Small intestine (tissue), 7 donors: Measurements from ENCODE around the gene FGD4. TPM values are rescaled to one million over a fixed set of nuclear protein-coding genes. Genes with fewer than 3 reads are reported as not detected.

Experiments used
- DNase-seq, 2 donors: peaks; one replicate each; pipeline versions ENCODE4 v3.0.0 to v3.0.0-alpha.2; 2013
- FAIRE-seq: peaks from 2 replicates; lab custom pipeline; 2012; peaks lifted over from hg19 to GRCh38; lab: Jason Lieb, UNC
- H3K27ac ChIP-seq, 3 donors: one replicate each; pipeline ENCODE4 v1.5.1; 2013; ENCODE audit warnings: low read length in 2 of 3, mild to moderate bottlenecking in 2 of 3, control low read depth in 1 of 3, inconsistent platforms in 1 of 3, low read depth in 1 of 3, moderate library complexity in 1 of 3
- H3K27me3 ChIP-seq, 3 donors: one replicate each; pipeline ENCODE4 v1.6.1; 2013; ENCODE audit warnings: low read length in 3 of 3, inconsistent platforms in 1 of 3; ENCODE audit not compliant: control insufficient read depth in 3 of 3, insufficient read depth in 3 of 3
- H3K36me3 ChIP-seq, 3 donors: one replicate each; pipeline ENCODE4 v1.6.1; 2013; ENCODE audit warnings: low read length in 3 of 3, inconsistent platforms in 1 of 3, low read depth in 1 of 3, mild to moderate bottlenecking in 1 of 3, moderate library complexity in 1 of 3; ENCODE audit not compliant: control insufficient read depth in 3 of 3, insufficient read depth in 2 of 3
- H3K4me1 ChIP-seq, 3 donors: one replicate each; pipeline ENCODE4 v1.6.1; 2013; ENCODE audit warnings: low read length in 2 of 3, inconsistent platforms in 1 of 3, low read depth in 1 of 3, mild to moderate bottlenecking in 1 of 3, moderate library complexity in 1 of 3; ENCODE audit not compliant: control insufficient read depth in 3 of 3, insufficient read depth in 2 of 3
- H3K4me3 ChIP-seq, 3 donors: one replicate each; pipeline ENCODE4 v1.5.1; 2013; ENCODE audit warnings: low read length in 3 of 3, control low read depth in 1 of 3, inconsistent platforms in 1 of 3, low read depth in 1 of 3, mild to moderate bottlenecking in 1 of 3, moderate library complexity in 1 of 3
- H3K9me3 ChIP-seq, 2 donors: one replicate each; pipeline ENCODE4 v1.6.1; 2013; ENCODE audit warnings: low read depth in 1 of 2, low read length in 1 of 2; ENCODE audit not compliant: control insufficient read depth in 2 of 2, insufficient read depth in 1 of 2
- WGBS, 3 donors: extraction: QIAGEN DNeasy Blood & Tissue Kit; methylation state at CpG; one replicate each; pipeline ENCODE4 v1.1.7; 2013; 5-methylcytosine and 5-hydroxymethylcytosine counted together
- polyA plus RNA-seq, 4 donors: library from polyadenylated mRNA; stranded (reverse) in 3 of 4; unstranded in 1 of 4; fragments of 200-250 nt in 3 of 4; fragments of 120-200 nt in 1 of 4; gene quantifications; one replicate each; pipeline versions ENCODE4 v1.2.1 to v1.2.3, GENCODE V29; 2013
- donor health status: healthy with polysubstance abuse.
- donor health status: control.
- donor health status: control.
- donor health status: Bipolar disorder and iron deficiency.
- donor health status: healthy.

FGD4 gene
- polyA plus RNA-seq, 4 donors: 8.2 to 21.4 (median 14.2) TPM

GRCh38 chr12:32569259-32569658 is 169.9 kb downstream of the FGD4 start:
- Histone ChIP-seq H3K4me3 (no peak overlapping the region), H3K36me3 (peaks cover 0 to 6% (median 0%) of the 10 kb centered on the region in 3 donors), H3K4me1 (peaks cover 0 to 28% (median 0%) of the 10 kb centered on the region in 3 donors), H3K27me3 (no peaks in the 10 kb centered on the region), H3K9me3 (no peaks in the 10 kb centered on the region), H3K27ac (peak overlapping the region in 1 of 3 donors; percentile 15)
- 35 to 54% (median 40%) methylated on average over 2 of the region's 2 CpGs for WGBS, 3 donors
- DNase-seq (no peak), FAIRE-seq (no peak)

GRCh38 chr12:32574585-32574984 is 175.2 kb downstream of the FGD4 start:
- Histone ChIP-seq H3K9me3 (peaks cover 0 to 7% of the 10 kb centered on the region in 2 donors), H3K36me3 (peaks cover 4 to 15% (median 8%) of the 10 kb centered on the region in 3 donors), H3K27ac (no peak overlapping the region), H3K27me3 (no peaks in the 10 kb centered on the region), H3K4me3 (no peak overlapping the region), H3K4me1 (no peaks in the 10 kb centered on the region)
- DNase-seq: no peak
- FAIRE-seq: no peak
- WGBS, 3 donors: 76 to 96% (median 84%) methylated on average over 1 of the region's 1 CpG

- Histone ChIP-seq H3K27ac (no peak overlapping the region), H3K4me1 (no peaks in the 10 kb centered on the region), H3K27me3 (no peaks in the 10 kb centered on the region), H3K4me3 (no peak overlapping the region), H3K9me3 (peaks cover 0 to 7% of the 10 kb centered on the region in 2 donors), H3K36me3 (peaks cover 9 to 21% (median 15%) of the 10 kb centered on the region in 3 donors)
- DNase-seq (no peak), FAIRE-seq (no peak)
- WGBS, 3 donors: 68 to 89% (median 87%) methylated on average over 2 of the region's 2 CpGs
Observed at GRCh38 chr12:32577328-32577727, 178.0 kb downstream of the FGD4 start.

- Histone ChIP-seq H3K27me3 (no peaks in the 10 kb centered on the region), H3K9me3 (no peaks in the 10 kb centered on the region), H3K4me1 (no peaks in the 10 kb centered on the region), H3K27ac (no peak overlapping the region), H3K4me3 (no peak overlapping the region), H3K36me3 (peaks cover 10 to 35% (median 19%) of the 10 kb centered on the region in 3 donors)
- 91 to 95% (median 93%) methylated on average over 1 of the region's 1 CpG for WGBS, 3 donors
- DNase-seq (no peak), FAIRE-seq (no peak)
Observed at GRCh38 chr12:32583534-32583933, 184.2 kb downstream of the FGD4 start.

GRCh38 chr12:32585680-32586079 is 186.3 kb downstream of the FGD4 start:
- H3K9me3 ChIP-seq: no peaks in the 10 kb centered on the region
- H3K36me3 ChIP-seq: peaks cover 13 to 27% (median 14%) of the 10 kb centered on the region in 3 donors
- H3K27ac ChIP-seq: no peak overlapping the region
- no peaks in the 10 kb centered on the region for H3K4me1 ChIP-seq
- no peaks in the 10 kb centered on the region for H3K27me3 ChIP-seq
- DNase-seq (no peak), FAIRE-seq (no peak)
- WGBS, 3 donors: 93 to 95% (median 95%) methylated on average over 5 of the region's 5 CpGs
- no peak overlapping the region for H3K4me3 ChIP-seq

- Histone ChIP-seq H3K36me3 (peaks cover 13 to 28% (median 14%) of the 10 kb centered on the region in 3 donors), H3K9me3 (no peaks in the 10 kb centered on the region), H3K4me1 (no peaks in the 10 kb centered on the region), H3K27ac (no peak overlapping the region), H3K4me3 (no peak overlapping the region), H3K27me3 (no peaks in the 10 kb centered on the region)
- WGBS, 3 donors: 57 to 76% (median 74%) methylated on average over 2 of the region's 2 CpGs
- DNase-seq (no peak), FAIRE-seq (no peak)
Observed at GRCh38 chr12:32586390-32586789, 187.0 kb downstream of the FGD4 start.

GRCh38 chr12:32587581-32588495 is 188.5 kb downstream of the FGD4 start:
- H3K4me3 ChIP-seq: no peak overlapping the region
- WGBS, 3 donors: 94 to 95% (median 94%) methylated on average over 4 of the region's 4 CpGs
- FAIRE-seq (no peak), DNase-seq (no peak)
- H3K27ac ChIP-seq: no peak overlapping the region
- H3K27me3 ChIP-seq: no peaks in the 10 kb centered on the region
- no peaks in the 10 kb centered on the region for H3K9me3 ChIP-seq
- H3K4me1 ChIP-seq: no peaks in the 10 kb centered on the region
- H3K36me3 ChIP-seq: peaks cover 6 to 28% (median 12%) of the 10 kb centered on the region in 3 donors

GRCh38 chr12:32588604-32589003 is 189.2 kb downstream of the FGD4 start:
- Histone ChIP-seq H3K4me1 (no peaks in the 10 kb centered on the region), H3K36me3 (peaks cover 2 to 24% (median 8%) of the 10 kb centered on the region in 3 donors), H3K27me3 (no peaks in the 10 kb centered on the region), H3K27ac (peak overlapping the region; percentile 1 to 63 (median 38)), H3K4me3 (no peak overlapping the region), H3K9me3 (no peaks in the 10 kb centered on the region)
- 75 to 83% (median 81%) methylated on average over 3 of the region's 3 CpGs for WGBS, 3 donors
- DNase-seq (no peak), FAIRE-seq (no peak)
